Measurements from ENCODE around the gene PIK3C3.
"Not testable (repeated sequence)": the region's sequence is repeated elsewhere in the genome, so short reads cannot be mapped to it uniquely, and the experiment has no call there.

The PIK3C3 gene

DNA sequence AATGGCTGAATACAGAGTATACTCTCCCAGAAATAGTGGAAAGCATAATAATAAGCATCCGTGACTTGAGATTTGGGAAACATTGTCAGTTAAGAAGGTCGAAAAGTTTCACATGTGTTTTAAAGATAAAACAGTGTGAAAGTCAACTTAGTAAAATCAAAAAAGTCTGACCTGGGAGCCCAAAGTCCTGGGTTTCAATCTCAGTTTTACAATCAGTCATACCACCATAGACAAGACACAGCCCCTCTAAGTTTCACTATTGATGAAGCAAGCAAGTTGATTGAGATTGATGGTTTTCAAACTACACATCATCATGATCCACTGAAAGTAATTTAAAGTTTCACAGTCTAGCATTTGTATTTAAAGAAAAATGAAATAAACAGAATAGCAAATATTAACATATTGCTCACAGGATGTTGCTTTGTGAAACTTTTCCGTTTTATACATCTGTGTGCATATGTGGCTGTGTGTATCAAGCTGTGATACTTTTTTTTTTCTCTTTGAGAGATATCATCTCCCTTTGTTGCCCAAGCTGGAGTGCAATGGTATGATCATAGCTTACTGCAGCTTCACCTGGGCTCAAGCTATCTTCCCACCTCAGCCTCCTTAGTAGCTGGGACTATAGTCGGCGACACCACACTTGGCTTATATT is 71.1 kb downstream of the PIK3C3 start:
- DNase-seq: no peak

DNA sequence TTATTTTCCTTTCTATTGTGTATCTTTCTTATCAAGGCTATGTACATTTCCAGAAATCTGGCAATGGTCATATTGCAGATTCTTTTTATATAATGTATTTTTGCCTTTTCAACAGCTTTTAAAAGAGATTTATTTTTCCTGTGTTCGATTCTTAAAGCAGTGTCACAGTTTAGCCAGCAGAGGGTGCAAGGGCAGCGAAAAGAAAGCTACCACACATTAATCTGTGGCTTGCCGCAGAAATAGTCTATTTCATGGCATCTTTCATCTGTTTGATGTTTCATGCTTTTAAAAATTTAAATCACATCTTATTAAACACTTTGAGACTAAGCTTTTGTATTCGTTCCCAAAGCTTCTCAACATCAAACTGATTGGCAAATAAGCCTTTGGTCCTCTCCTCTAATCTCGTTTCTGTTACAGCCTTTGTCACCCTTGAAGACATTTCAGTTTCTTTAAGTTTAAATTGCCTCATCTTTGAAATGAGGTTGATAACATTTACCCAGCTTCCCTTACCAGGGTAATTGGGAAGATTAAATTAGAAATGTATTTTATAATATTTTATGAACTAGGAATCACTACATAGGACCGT is 73.3 kb downstream of the PIK3C3 start:
- DNase-seq: peak; percentile 8

DNA sequence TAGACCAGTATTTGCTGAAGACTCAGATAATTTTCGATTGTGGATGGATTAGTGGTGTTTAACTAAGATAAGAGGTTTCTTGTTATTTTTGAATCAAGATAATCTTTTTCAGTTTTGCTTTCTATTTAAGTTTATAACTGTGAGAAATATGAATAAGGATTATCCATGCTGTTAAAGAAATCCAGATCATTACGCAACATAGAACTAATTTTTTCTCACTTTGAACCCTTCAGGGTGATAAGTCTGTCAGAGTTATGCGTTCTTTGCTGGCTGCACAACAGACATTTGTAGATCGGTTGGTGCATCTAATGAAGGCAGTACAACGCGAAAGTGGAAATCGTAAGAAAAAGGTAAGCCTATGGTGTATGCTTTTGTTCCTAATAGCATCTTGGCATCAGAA is 74.1 kb downstream of the PIK3C3 start:
- no peak for DNase-seq

DNA sequence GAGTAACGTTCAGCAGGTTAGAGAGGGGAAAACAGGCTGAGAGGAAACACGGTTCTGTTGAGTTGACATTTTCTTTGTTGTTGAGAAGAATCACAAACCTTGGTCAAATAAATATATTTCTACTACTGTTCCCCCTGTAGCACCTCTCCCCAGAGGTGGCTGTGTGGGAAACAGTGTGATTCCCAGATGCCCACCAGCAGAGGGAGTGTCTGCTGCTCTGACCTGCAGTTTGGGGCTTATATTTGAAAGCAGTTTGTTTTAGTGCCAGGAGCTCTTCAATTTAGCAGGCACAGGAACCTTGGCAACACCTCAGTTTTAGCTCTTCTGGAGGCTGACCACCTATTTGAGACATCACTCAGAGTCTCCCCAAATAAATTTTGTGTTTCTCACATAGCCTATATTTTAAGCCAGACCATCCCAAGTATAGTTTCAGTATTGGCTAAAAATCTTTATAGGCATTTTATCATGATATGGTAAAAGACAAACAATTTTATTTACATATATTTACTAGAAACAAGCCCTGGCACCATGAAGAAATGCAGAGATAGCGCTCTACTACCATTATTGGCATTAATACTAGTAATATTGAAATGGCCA is 75.7 kb downstream of the PIK3C3 start:
- DNase-seq: no peak

DNA sequence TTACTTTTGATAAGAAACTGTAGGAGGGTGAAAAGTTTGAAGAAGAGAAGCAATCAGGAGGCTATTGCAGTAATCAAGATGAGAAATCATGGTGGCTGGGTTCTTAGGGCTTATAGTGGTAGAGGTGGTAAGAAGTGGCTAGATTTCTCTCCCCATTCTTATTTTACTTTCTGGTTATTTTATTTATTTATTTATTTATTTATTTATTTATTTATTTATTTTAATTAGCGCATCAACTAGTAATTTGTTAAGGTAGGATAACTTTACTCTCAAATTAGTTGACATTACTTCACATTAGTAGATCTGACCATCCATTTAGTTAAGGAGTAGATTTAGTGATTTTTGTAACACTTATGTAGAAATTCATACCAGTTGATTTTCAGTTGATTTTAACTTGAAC is 77.4 kb downstream of the PIK3C3 start:
- no peak for DNase-seq

DNA sequence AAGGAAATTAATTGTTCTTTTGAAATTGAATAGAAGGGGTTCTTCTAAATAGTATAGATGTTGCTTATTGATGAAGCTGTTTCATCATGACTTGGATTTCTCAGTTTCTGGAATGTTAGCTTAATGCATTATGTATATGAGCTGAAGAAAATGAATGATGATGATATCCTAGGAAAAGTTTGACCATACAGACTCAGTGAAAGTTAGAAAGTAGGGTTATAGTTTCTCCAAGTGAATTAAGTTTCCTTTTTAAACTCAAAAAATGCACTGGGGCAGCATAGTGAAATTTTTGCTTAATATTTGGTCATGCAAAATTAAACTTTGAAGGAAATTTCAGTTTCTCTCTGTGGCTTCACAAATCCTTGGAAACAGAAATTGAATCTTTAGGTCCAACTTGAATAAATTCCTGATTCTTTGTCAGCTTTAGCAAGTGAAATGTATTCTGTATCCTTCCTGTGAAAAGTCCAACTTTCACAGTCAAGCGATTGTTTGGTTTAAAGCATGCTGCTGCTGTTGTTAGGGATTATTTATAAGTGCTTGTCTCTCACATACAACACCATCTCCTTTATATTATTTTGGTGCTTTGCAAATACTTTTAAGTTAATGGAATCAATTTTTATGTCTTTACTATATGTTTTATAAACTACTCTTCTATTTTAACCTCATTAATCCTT is 78.2 kb downstream of the PIK3C3 start:
- DNase-seq: no peak

DNA sequence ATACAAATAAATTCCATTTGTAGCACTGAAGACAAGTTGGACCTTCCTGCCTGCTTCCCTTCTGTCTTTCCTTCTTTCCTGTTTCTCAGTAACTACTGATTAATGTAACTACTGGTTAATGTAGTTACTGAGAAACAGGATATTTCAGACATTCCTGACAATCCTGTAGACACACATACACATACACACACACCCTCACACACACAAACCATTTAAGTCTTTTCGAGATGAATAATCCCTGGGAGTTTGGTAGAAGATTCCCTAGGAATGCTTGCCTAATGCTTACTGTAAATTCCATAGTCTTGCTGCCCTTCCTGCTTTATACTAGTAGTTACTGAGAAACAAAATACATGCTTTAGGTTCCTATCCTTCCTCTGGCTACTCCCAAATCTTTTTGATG is 83.9 kb downstream of the PIK3C3 start:
- no peak for DNase-seq

GRCh38 chr18:42039396-42039795 is 84.4 kb downstream of the PIK3C3 start:
- DNase-seq: no peak

- DNase-seq: no peak
These were observed 86.8 kb downstream of the PIK3C3 start for GRCh38 chr18:42041793-42042192.

GRCh38 chr18:42045346-42045745 is 90.3 kb downstream of the PIK3C3 start:
- no peak for DNase-seq

DNA sequence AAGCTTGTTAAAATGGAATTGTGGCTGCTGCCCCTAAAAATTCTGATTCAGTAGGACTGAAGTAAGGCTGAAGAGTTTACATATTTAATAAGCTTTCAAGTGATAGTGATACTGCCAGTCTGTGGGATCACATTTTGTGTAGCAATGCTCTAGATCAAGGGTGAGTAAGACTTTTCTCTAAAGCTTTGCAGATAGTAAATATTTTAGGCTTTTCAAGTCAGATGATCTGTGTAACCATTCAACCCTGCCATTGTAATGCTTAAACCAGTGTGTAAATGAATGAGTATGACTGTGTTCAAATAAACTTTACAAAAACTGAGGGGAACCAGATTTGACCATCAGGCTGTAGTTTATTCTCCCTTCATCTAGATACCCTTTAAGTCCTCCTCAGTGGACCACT is 92.7 kb downstream of the PIK3C3 start:
- DNase-seq: no peak

- DNase-seq: no peak
These were observed 93.1 kb downstream of the PIK3C3 start for GRCh38 chr18:42048158-42048557.

- not testable (repeated sequence) for DNase-seq
These were observed 94.5 kb downstream of the PIK3C3 start for GRCh38 chr18:42049536-42049935.

DNA sequence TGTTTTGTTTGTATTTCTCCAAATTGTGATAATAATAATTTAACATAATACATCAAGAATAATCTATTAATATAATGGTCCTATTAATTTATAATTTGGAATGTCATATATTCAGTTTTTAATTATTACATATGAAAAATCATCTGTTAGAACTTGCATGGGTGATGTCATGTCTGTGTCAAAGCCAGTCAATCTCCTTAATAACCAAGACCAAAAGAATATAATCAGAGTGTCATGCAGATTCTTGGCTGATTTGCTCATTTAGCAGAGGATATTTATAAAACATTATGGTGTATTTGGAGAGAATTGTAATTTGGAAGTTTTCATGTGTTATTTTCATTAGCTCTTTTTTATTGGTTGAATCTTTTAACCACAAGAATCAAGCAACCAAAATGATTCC is 96.4 kb downstream of the PIK3C3 start:
- DNase-seq: no peak

DNA sequence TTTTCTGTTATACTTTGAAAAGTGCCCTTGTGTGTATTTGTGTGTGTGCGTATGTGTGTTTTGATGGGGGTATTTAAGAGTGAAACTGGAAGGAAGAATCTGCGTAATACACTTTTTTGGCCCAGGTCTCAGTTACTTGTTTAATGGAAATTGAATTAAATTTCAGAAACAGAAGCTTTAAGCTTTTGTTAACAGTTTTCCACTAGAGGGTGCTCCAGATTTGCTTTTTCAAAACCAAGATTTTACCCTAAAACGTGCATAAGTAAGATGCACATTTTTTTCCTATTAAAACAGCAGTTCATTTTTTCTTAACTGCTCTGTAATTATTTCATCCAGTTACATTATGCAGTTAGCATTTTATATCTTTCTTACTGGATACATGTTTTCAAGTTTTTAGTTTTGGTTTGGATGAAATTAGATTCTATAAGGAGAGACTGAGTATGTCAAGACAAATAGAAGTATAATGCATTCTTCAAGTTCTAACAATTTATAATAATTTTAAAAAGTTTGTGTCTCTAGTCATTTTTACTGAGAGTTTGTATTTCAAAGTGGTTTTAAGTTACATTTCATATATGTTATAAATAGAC is 97.2 kb downstream of the PIK3C3 start:
- no peak for DNase-seq

DNA sequence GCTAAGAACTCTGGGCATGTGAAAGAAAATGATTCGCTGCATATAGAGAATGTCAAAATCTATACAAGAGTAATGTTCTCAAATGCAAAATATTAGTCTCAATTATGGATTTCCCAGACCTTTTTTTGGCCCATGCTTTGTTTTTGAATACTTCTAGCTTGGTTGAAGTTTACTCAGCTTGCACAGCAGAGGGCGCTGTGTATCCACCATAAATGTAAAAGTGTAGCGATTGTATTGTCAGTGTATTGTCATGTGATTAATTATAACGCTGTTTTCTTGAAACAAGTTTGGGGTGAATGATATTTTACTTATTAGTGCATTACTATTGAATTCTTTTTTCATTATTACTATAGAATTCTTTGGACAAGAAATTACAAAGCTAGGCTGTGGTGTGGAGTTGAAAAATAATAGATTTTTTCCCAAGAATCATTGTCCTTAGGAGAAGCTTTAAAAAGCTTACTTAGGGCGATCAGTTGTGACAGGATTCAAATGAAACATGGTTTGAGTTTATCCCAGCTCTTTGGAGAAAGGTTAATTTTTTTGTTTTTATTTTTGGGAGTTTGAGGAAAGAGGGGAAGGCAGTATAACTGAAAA is 98.3 kb downstream of the PIK3C3 start:
- peak; percentile 42 for DNase-seq

GRCh38 chr18:42064109-42064508 is 109.1 kb downstream of the PIK3C3 start:
- DNase-seq: no peak

DNA sequence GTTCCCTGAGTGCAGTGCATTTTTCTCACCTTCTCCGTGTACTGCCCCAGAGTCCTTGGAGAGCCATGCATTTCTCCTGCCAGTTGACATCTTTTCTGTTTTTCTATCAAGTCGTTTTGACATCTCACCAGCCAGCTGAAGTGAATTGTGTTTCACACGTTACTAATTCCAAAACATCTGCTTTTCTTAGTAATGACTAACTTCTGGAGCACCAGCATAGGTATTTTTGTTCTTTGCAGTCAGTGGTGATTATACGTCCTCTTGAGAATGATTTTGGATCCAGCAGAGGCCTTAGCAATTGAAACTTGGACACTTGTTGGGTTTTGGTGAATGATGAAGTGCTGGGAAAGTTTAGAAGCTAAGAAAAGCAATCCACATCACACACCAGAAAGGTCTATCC is 112.5 kb downstream of the PIK3C3 start:
- no peak for DNase-seq

DNA sequence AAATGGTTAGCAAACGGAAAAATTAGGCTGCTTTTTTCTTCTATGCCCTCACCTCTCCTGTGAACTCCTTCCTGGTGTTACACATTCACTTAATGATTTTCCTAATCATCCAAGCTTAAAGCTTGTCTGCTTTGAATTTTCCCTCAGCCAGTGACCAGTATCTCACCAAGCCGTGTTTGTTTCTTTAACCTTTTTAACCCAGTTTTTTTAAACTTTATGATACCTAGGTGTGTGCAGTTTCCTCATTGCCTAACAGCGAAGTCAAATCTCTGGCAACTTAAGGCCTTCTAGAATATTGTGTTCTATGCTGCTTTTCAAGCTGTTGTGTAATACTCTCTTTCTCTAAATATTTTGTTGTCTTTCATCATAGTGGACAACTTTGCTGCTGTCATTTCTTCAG is 113.0 kb downstream of the PIK3C3 start:
- DNase-seq: no peak

- DNase-seq: no peak
These were observed 114.0 kb downstream of the PIK3C3 start for GRCh38 chr18:42069036-42069435.

DNA sequence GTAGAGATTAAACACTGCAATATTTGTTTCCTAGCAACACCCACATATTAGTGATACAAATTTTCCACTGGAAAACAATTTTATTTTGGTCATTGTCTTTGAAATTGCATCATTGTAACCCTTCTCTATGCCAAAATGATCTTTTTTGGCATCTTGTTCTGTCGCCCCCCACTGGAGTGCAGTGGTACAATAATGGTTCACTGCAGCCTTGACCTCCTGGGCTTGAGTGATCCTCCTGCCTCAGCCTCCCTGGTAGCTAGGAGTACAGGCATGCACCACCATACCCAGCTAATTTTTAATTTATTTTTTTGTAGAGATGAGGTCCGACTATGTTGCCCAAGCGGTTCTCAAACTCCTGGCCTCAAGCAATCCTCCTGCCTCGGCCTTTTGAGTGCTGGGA is 117.4 kb downstream of the PIK3C3 start:
- DNase-seq: no peak

GRCh38 chr18:42074704-42075103 is 119.7 kb downstream of the PIK3C3 start:
- DNase-seq: no peak

GRCh38 chr18:42078711-42079110 is 123.7 kb downstream of the PIK3C3 start:
- DNase-seq: no peak
